Osteocyte (in vitro differentiated cells): ENCODE results near the gene NDUFA13. TPM values are rescaled to one million over a fixed set of nuclear protein-coding genes. Genes with fewer than 3 reads are reported as not detected.

ENCODE experiments used
- DNase-seq: peaks from one replicate; pipeline ENCODE4 v3.0.0; 2021; ENCODE audit warnings: mixed read lengths; ENCODE audit not compliant: unreplicated experiment; ENCODE audit errors: extremely low spot score
- H3K27ac Mint-ChIP-seq: one replicate; pipeline ENCODE4 v1.8.0; 2021; ENCODE audit warnings: mild to moderate bottlenecking, mixed read lengths; ENCODE audit not compliant: unreplicated experiment
- H3K27me3 Mint-ChIP-seq: one replicate; pipeline ENCODE4 v1.8.0; 2021; ENCODE audit warnings: mixed read lengths; ENCODE audit not compliant: unreplicated experiment
- H3K36me3 Mint-ChIP-seq: one replicate; pipeline ENCODE4 v1.8.0; 2021; ENCODE audit warnings: mixed read lengths; ENCODE audit not compliant: unreplicated experiment
- H3K4me1 Mint-ChIP-seq: one replicate; pipeline ENCODE4 v1.8.0; 2021; ENCODE audit warnings: mixed read lengths; ENCODE audit not compliant: unreplicated experiment
- H3K4me3 Mint-ChIP-seq: one replicate; pipeline ENCODE4 v1.8.0; 2021; ENCODE audit warnings: mild to moderate bottlenecking, moderate library complexity, mixed read lengths; ENCODE audit not compliant: unreplicated experiment
- H3K9me3 Mint-ChIP-seq: one replicate; pipeline ENCODE4 v1.8.0; 2021; ENCODE audit warnings: mixed read lengths; ENCODE audit not compliant: unreplicated experiment
- total RNA-seq: library from RNA; stranded (reverse); gene quantifications from 2 replicates; pipeline ENCODE4 v1.2.1, GENCODE V29; 2021
- TF ChIP-seq, protein P1 (sequence below): fragments of 200-600 bp; sonication (generic); IDR thresholded peaks from 2 replicates; pipeline ENCODE4 v1.5.0; 2021; ENCODE audit warnings: antibody characterized with exemption, mild to moderate bottlenecking, moderate library complexity

Gene NDUFA13
- total RNA-seq, 1 donor from 2014 or later = 376 TPM

DNA sequence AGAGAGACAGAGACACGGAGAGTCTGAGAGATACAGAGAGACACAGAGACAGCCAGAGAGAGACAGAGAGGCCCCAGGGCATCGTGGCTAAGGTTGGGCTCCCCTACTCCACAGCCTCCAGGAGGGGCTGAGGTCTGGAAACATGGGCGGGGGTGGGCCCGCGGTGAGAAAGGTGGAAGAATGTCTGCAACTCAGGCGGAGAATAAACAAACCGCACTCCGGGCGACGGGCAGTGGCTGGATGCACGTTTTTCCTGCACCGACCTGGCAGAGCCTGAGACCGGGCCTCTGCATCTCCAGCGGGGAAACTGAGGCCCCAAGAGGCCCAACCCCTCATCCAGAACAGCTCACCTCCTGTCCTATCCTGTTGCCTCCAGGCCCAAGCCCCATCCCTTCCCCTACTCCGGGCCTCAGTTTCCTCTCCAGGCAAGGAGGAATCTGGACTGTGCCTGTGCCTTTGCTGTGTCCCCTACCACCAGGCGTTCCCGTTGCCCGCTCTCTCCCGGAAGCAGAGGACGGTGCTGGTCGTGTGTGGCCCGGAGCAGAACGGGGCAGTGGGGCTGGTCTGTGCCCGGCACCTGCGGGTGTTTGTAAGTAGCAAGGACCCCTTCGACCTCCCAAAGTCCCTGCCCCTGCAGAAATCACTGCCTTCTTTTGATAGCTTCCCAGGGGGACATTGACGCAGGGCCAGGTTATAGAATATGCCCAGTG is 18.7 kb downstream of the NDUFA13 start:
- no peaks in the 10 kb centered on the region for H3K9me3 Mint-ChIP-seq
- DNase-seq = no peak
- no peak overlapping the region for H3K27ac Mint-ChIP-seq

DNA sequence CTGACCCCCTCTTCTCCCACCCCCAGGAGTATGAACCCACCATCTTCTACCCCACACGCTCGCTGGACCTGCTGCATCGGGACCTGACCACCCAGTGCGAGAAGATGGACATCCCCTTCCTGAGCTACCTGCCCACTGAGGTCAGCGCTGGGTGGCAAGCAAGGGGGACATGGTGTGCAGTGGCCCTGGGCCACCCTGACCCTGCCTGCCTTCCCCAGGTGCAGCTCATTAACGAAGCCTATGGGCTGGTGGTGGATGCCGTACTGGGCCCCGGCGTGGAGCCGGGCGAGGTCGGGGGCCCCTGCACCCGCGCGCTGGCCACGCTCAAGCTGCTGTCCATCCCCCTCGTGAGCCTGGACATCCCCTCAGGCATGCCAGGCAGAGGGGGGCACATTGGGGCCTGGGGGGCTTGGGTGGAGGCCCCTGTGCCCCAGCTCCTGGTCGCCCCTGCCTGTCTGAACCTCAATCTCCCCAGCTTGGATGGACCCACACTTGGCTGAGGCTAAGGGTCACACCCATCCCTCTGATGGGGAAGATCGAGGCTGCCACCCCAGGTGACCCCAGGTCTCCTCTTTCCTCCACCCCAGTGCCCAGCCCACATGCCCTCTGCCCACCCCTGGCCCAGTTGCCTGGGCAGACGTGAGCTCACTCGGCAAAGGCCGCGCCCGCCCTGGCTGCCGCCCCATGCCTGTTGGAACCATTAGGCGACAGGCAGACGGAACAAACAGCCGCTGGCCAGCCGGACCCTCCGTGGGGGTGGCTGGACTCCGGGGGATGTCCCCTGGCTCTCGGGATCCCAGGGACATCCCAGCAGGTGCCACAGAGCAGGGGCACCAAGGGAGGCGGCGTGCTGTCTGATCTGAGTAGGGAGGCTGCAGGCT is 19.5 kb downstream of the NDUFA13 start:
- no peak overlapping the region for H3K4me3 Mint-ChIP-seq
- H3K4me1 Mint-ChIP-seq = peaks cover 22% of the 10 kb centered on the region
- no peaks in the 10 kb centered on the region for H3K36me3 Mint-ChIP-seq
- H3K9me3 Mint-ChIP-seq = no peaks in the 10 kb centered on the region
- no peaks in the 10 kb centered on the region for H3K27me3 Mint-ChIP-seq
- no peak for DNase-seq
- H3K27ac Mint-ChIP-seq = no peak overlapping the region
- TF ChIP-seq, protein P1, sequence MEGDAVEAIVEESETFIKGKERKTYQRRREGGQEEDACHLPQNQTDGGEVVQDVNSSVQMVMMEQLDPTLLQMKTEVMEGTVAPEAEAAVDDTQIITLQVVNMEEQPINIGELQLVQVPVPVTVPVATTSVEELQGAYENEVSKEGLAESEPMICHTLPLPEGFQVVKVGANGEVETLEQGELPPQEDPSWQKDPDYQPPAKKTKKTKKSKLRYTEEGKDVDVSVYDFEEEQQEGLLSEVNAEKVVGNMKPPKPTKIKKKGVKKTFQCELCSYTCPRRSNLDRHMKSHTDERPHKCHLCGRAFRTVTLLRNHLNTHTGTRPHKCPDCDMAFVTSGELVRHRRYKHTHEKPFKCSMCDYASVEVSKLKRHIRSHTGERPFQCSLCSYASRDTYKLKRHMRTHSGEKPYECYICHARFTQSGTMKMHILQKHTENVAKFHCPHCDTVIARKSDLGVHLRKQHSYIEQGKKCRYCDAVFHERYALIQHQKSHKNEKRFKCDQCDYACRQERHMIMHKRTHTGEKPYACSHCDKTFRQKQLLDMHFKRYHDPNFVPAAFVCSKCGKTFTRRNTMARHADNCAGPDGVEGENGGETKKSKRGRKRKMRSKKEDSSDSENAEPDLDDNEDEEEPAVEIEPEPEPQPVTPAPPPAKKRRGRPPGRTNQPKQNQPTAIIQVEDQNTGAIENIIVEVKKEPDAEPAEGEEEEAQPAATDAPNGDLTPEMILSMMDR = no peak

More for the DNA sequence above, 18.7 kb downstream of the NDUFA13 start:
- Mint-ChIP-seq H3K4me3 (no peak overlapping the region), H3K27me3 (no peaks in the 10 kb centered on the region), H3K36me3 (no peaks in the 10 kb centered on the region), H3K4me1 (peaks cover 30% of the 10 kb centered on the region)
- TF ChIP-seq, protein P1 = no peak

DNA sequence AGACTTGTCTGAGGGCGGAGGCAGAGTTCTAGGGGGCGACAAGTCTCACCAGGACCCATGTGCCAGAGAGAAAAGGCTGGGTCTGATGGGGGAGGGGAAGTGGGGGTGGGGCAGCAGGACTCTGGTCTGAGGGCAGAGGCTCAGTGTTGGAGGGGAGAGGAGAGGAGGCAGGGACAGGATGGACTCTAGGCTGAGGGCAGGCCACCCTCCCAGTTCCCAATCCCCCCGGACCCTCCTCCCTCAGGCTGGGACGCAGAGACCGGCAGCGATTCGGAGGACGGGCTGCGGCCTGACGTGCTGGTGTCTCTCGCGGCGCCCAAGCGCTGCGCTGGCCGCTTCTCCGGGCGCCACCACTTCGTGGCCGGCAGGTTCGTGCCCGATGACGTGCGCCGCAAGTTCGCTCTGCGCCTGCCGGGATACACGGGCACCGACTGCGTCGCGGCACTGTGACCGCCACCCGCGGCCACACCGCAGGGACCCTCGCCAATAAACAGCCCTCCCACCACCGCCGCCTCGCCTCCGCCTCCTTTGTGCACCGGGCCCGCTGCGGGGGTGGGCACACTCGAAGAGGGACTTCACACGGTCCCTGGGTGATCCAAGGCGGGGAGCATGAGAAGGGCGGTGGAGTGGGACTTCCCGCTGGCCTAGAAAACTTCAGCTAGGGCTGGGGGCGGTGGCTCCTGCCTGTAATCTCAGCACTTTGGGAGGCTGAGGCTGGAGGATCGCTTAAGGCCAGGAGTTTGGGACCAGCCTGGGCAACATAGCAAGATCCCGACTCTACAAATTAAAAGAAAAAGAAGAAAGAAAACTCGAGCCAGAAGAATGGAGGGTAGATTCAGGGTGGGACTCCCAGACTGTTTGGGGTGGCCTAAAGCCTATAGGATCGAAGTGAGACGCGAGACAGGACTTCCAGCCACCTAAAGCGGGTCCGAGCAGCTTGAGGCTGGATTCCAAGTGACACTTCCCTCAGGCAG is 21.3 kb downstream of the NDUFA13 start:
- Mint-ChIP-seq H3K36me3 (no peaks in the 10 kb centered on the region), H3K27me3 (no peaks in the 10 kb centered on the region), H3K9me3 (no peaks in the 10 kb centered on the region), H3K27ac (no peak overlapping the region), H3K4me1 (peaks cover 13% of the 10 kb centered on the region), H3K4me3 (peak overlapping the region; percentile 22)
- no peak for DNase-seq
- TF ChIP-seq, protein P1 = no peak

DNA sequence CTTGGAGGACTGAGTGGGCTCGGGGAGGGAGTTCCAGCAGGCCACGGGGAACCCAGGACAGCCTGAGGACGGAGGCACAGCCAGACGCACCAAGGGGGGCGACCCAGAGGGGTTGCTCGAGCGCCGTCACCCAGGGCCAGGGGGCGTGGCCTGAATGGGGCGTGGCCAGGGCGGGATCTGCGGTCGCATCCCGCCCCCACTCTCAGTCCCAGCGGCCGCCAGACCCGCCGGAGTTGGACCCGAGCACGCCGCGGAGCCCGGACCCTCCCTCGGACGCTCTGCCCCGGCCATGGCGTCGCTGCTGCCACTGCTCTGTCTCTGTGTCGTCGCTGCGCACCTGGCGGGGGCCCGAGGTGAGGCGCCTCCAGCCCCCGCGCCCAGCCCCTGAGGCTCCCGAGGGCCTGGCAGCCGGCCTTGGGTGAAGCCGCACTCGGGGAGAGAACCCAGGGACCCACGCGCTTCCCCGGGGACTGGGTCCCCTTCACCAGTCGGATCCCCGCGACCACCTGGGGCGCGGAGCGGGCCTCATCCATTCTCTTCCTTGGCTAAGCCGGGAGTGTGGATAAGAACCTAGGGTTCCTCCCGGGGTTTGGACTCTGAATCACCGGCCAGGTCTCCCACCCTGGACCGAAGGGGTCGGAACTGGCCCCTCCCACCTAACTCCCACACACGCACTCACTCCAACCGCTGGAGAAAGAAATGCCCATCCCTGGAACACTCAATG is 22.2 kb downstream of the NDUFA13 start, which contains the start of gene CILP2:
Gene CILP2 (plus strand): TSS at position 205 of the 724 bp plus-strand sequence. CDS start 85 bp downstream, at position 290.
- Mint-ChIP-seq H3K36me3 (no peaks in the 10 kb centered on the region), H3K27me3 (no peaks in the 10 kb centered on the region), H3K9me3 (no peaks in the 10 kb centered on the region), H3K4me3 (peak within 1 kb of the TSS; percentile 49), H3K27ac (no peak within 1 kb of the TSS), H3K4me1 (peaks cover 12% of the 10 kb centered on the region)
- peak; percentile 87 for DNase-seq
- TF ChIP-seq, protein P1 = no peak
